K562 (cell line): Measurements from ENCODE around the gene CTRL. TPM values are rescaled to one million over a fixed set of nuclear protein-coding genes. Genes with fewer than 3 reads are reported as not detected.

Source experiments
- ASH1L ChIP-seq: fragments of 450-650 bp; IDR thresholded peaks from 2 replicates; pipeline ENCODE4 v1.6.1; 2018; ENCODE audit warnings: borderline replicate concordance, mild to moderate bottlenecking, low read depth; ENCODE audit not compliant: partially characterized antibody
- CEBPG ChIP-seq, 3 experiments: fragments of 200-800 bp in 1 of 3; sonication (Bioruptor generic) in 1 of 3; sonication (generic) in 1 of 3; formaldehyde crosslinking in 1 of 3; IDR thresholded peaks in 2 of 3; conservative IDR thresholded peaks in 1 of 3; 2 replicates each; pipeline versions ENCODE4 v1.6.1 to v1.8.0; 2016 to 2022; ENCODE audit warnings: missing compliant biosample characterization in 2 of 3, missing genetic modification characterization in 2 of 3, mild to moderate bottlenecking in 1 of 3, missing genetic modification reagents in 1 of 3
- CGGBP1 ChIP-seq: fragments of 250-450 bp; sonication (Bioruptor Pico); IDR thresholded peaks from 2 replicates; pipeline ENCODE4 v1.9.0; 2021; ENCODE audit warnings: mild to moderate bottlenecking
- CREBBP ChIP-seq: IDR thresholded peaks from one replicate; pipeline ENCODE4 v1.6.1; 2012; ENCODE audit warnings: low read depth, mild to moderate bottlenecking, control low read depth, inconsistent platforms, low read length
- ESRRA ChIP-seq: fragments of 450-650 bp; IDR thresholded peaks from 2 replicates; pipeline ENCODE4 v1.6.1; 2014; ENCODE audit warnings: low read depth, mild to moderate bottlenecking, moderate library complexity, borderline replicate concordance
- FIP1L1 ChIP-seq: fragments of 200-400 bp; formaldehyde crosslinking; IDR thresholded peaks from 2 replicates; pipeline ENCODE4 v1.6.1; 2018; ENCODE audit warnings: mild to moderate bottlenecking, low read depth, low read length; ENCODE audit not compliant: poor library complexity, severe bottlenecking
- HIVEP1 ChIP-seq: fragments of 250-450 bp; sonication (Bioruptor Pico); IDR thresholded peaks from 2 replicates; pipeline ENCODE4 v1.4.0; 2020; ENCODE audit warnings: mild to moderate bottlenecking
- HMG20B ChIP-seq: fragments of 250-450 bp; sonication (Bioruptor Pico); IDR thresholded peaks from 2 replicates; pipeline ENCODE4 v1.5.0; 2021; ENCODE audit warnings: mild to moderate bottlenecking
- MYC ChIP-seq, 2 experiments: fragments of 250-450 bp in 1 of 2; sonication (Bioruptor Pico) in 1 of 2; IDR thresholded peaks; 2 replicates each; pipeline versions ENCODE4 v1.5.1 to v1.6.1; 2012 to 2021; ENCODE audit warnings: low read depth in 2 of 2, borderline replicate concordance in 1 of 2, improper control_type of control experiment in 1 of 2, low read length in 1 of 2, mild to moderate bottlenecking in 1 of 2, moderate library complexity in 1 of 2
- NCOA1 ChIP-seq: fragments of 450-650 bp; IDR thresholded peaks from 2 replicates; pipeline ENCODE4 v1.6.1; 2016; ENCODE audit warnings: low read depth
- NCOA4 ChIP-seq: fragments of 450-650 bp; IDR thresholded peaks from 2 replicates; pipeline ENCODE4 v1.6.1; 2018; ENCODE audit warnings: mild to moderate bottlenecking; ENCODE audit not compliant: partially characterized antibody
- NFIC ChIP-seq: fragments of 450-650 bp; IDR thresholded peaks from 2 replicates; pipeline ENCODE4 v1.6.1; 2017; ENCODE audit warnings: mild to moderate bottlenecking, inconsistent platforms
- NFRKB ChIP-seq: fragments of 450-650 bp; IDR thresholded peaks from 2 replicates; pipeline ENCODE4 v1.6.1; 2016; ENCODE audit warnings: low read depth
- NR3C1 ChIP-seq: sonication (generic); formaldehyde crosslinking; IDR thresholded peaks from 2 replicates; pipeline ENCODE4 v1.8.1; 2022; ENCODE audit warnings: missing genetic modification reagents
- NRF1 ChIP-seq, 2 experiments: fragments of 450-650 bp; IDR thresholded peaks in 1 of 2; conservative IDR thresholded peaks in 1 of 2; 2 replicates each; pipeline ENCODE4 v1.6.1; 2014; ENCODE audit warnings: mild to moderate bottlenecking in 2 of 2
- POLR2G ChIP-seq: fragments of 200-400 bp; formaldehyde crosslinking; IDR thresholded peaks from 2 replicates; pipeline ENCODE4 v1.6.1; 2017; ENCODE audit warnings: low read depth, mild to moderate bottlenecking, antibody characterized with exemption, low read length, moderate library complexity
- SAFB2 ChIP-seq: fragments of 200-400 bp; formaldehyde crosslinking; IDR thresholded peaks from 2 replicates; pipeline ENCODE4 v1.6.1; 2018; ENCODE audit warnings: borderline replicate concordance, low read length, low read depth, moderate library complexity; ENCODE audit not compliant: severe bottlenecking
- SNRNP70 ChIP-seq: fragments of 200-400 bp; formaldehyde crosslinking; optimal IDR thresholded peaks from 2 replicates; pipeline ENCODE3; 2017; ENCODE audit warnings: low read depth, low read length
- TSC22D4 ChIP-seq: fragments of 450-650 bp; IDR thresholded peaks from 2 replicates; pipeline ENCODE4 v1.6.1; 2016; ENCODE audit warnings: missing genetic modification characterization, missing biosample characterization, control low read depth
- VEZF1 ChIP-seq: fragments of 200-800 bp; sonication (Bioruptor generic); IDR thresholded peaks from 2 replicates; pipeline ENCODE4 v1.6.1; 2017; ENCODE audit warnings: missing genetic modification characterization, missing compliant biosample characterization
- ZKSCAN8 ChIP-seq: fragments of 200-800 bp; sonication (Bioruptor generic); IDR thresholded peaks from 2 replicates; pipeline ENCODE4 v1.6.1; 2016; ENCODE audit warnings: missing genetic modification characterization, missing compliant biosample characterization
- ZNF274 ChIP-seq: IDR thresholded peaks from 2 replicates; pipeline ENCODE4 v1.6.1; 2011; ENCODE audit warnings: low read depth, mild to moderate bottlenecking, low read length, moderate library complexity, borderline replicate concordance
- ZNF830 ChIP-seq: fragments of 250-450 bp; sonication (Bioruptor Pico); IDR thresholded peaks from 2 replicates; pipeline ENCODE4 v1.5.0; 2021; ENCODE audit warnings: mild to moderate bottlenecking
- polyA plus RNA-seq, 8 experiments: library from polyadenylated mRNA; depleted of rRNA in 4 of 8; stranded (reverse) in 5 of 8; unstranded in 3 of 8; fragments of >200 nt; fragmentation: Nextera tagmentation in 2 of 8; fragmentation: Illumina TruSeq in 1 of 8; extraction: Ambion mirVana in 2 of 8; extraction: Trizol in 1 of 8; gene quantifications; 2 replicates each; pipeline versions ENCODE4 v1.2.1 to v1.2.3, GENCODE V29; 2011 to 2014; ENCODE audit warnings: inconsistent platforms in 1 of 8, missing spikeins in 1 of 8
- total RNA-seq, 7 experiments: library from RNA; depleted of rRNA in 6 of 7; stranded (reverse); fragments of >200 nt in 6 of 7; fragmentation: Illumina TruSeq in 2 of 7; extraction: Trizol in 2 of 7; gene quantifications; 2 replicates each; pipeline versions ENCODE4 v1.2.1 to v1.2.3, GENCODE V29; 2011 to 2021; ENCODE audit warnings: low replicate concordance in 1 of 7

Gene CTRL
- total and polyA plus RNA-seq, 9 of the 15 experiments (the other 6 are each of a cell fraction or from before 2014, with no cell fraction given): 1.4 to 5.6 (median 2.5) TPM

GRCh38 chr16:67935402-67936123 is 3.9 kb upstream of the CTRL start (continued):
- TF ChIP-seq HIVEP1 (CRISPR knock-in tag): no peak
- TF ChIP-seq ZNF830 (CRISPR knock-in tag): peak; percentile 96
- no peak for TF ChIP-seq HMG20B
- TF ChIP-seq NR3C1 (CRISPR knock-in tag): no peak
- no peak for TF ChIP-seq CEBPG (CRISPR knock-in tag; IDR thresholded peaks at IDR 0.05)
- no peak for TF ChIP-seq CEBPG (tag; conservative IDR thresholded peaks at IDR 0.05 in 1 of 2, IDR thresholded peaks at IDR 0.05 in 1 of 2)
- TF ChIP-seq ZKSCAN8 (CRISPR knock-in tag): no peak
- peak; percentile 66 for TF ChIP-seq VEZF1 (CRISPR knock-in tag)
- TF ChIP-seq SNRNP70: no peak
- TF ChIP-seq CREBBP: no peak
- no peak for TF ChIP-seq ZNF274
- peak; percentile 92 for TF ChIP-seq POLR2G
- TF ChIP-seq FIP1L1: peak; percentile 72
- peak; percentile 95 for TF ChIP-seq NFIC
- TF ChIP-seq TSC22D4 (tag): no peak
- TF ChIP-seq NFRKB: 0 out of 2 replicates have a peak, but pooled peaks have one; percentile 76
- TF ChIP-seq MYC (IDR thresholded peaks at IDR 0.05; ENCODE audit: low read depth, low read length): peak; percentile 84
- TF ChIP-seq MYC (CRISPR knock-in tag; IDR thresholded peaks at IDR 0.05; ENCODE audit: borderline replicate concordance, low read depth): peak; percentile 69; the same call in 1 of the 2 replicates
- no peak for TF ChIP-seq SAFB2
- peak; percentile 69 to 75 for TF ChIP-seq NRF1 (conservative IDR thresholded peaks at IDR 0.05 in 1 of 2, IDR thresholded peaks at IDR 0.05 in 1 of 2)
- peak; percentile 98 for TF ChIP-seq ESRRA
- TF ChIP-seq CGGBP1 (CRISPR knock-in tag): 0 out of 2 replicates have a peak, but pooled peaks have one; percentile 17
- no peak for TF ChIP-seq ASH1L
- TF ChIP-seq NCOA1: no peak
- TF ChIP-seq NCOA4: no peak
